T-cell (primary cell): ENCODE measurements around the gene MSN. TPM values are rescaled to one million over a fixed set of nuclear protein-coding genes. Genes with fewer than 3 reads are reported as not detected.

ENCODE experiments used
- ATAC-seq, 4 experiments: fragments of 200-7000 bp in 3 of 4; fragments of 150-1000 bp in 1 of 4; cut with Tn5 transposase; replicated peaks in 1 of 4; 1 replicate in 3 of 4; 2 replicates in 1 of 4; pipeline ENCODE4 v1.10.0; 2021; ENCODE audit warnings: moderate library complexity in 3 of 4, mild to moderate bottlenecking in 2 of 4, moderate number of reproducible peaks in 1 of 4
- CTCF ChIA-PET, 2 donors: fragments of 300-600 bp; sonication (Branson Sonifier 250); formaldehyde crosslinking; loops; one replicate each; lab custom pipeline; 2022; ENCODE audit warnings: antibody characterized with exemption in 2 of 2; lab: Charles Lee
- POLR2A ChIA-PET, 2 donors: fragments of 300-600 bp; sonication (Branson Sonifier 250); formaldehyde crosslinking; loops; one replicate each; lab custom pipeline; 2022; ENCODE audit warnings: antibody characterized with exemption in 2 of 2; lab: Charles Lee
- DNase-seq, 35 experiments: peaks; one replicate each; pipeline versions ENCODE4 v3.0.0 to v3.0.0-alpha.2; 2013 to 2023
- H3K27ac ChIP-seq: one replicate; pipeline ENCODE4 v1.5.1; 2013; ENCODE audit warnings: low read length
- H3K27me3 ChIP-seq, 2 experiments: replicated peaks in 1 of 2; 1 replicate in 1 of 2; 2 replicates in 1 of 2; pipeline versions ENCODE4 v1.6.1 to v1.7.0; 2013; ENCODE audit warnings: low read length in 1 of 2, mixed read lengths in 1 of 2; ENCODE audit not compliant: control insufficient read depth in 2 of 2, insufficient read depth in 2 of 2; ENCODE audit errors: extremely low read depth in 1 of 2
- H3K36me3 ChIP-seq, 2 donors: 1 replicate in 1 of 2; 2 replicates in 1 of 2; pipeline versions ENCODE4 v1.6.1 to v1.7.0; 2013; ENCODE audit warnings: low read length in 1 of 2; ENCODE audit not compliant: control insufficient read depth in 2 of 2, insufficient read depth in 1 of 2; ENCODE audit errors: extremely low read depth in 1 of 2
- H3K4me1 ChIP-seq, 2 experiments: 1 replicate in 1 of 2; 2 replicates in 1 of 2; pipeline versions ENCODE4 v1.6.1 to v1.7.0; 2013; ENCODE audit warnings: low read length in 2 of 2, mixed read lengths in 1 of 2; ENCODE audit not compliant: insufficient read depth in 2 of 2, control insufficient read depth in 1 of 2; ENCODE audit errors: extremely low read depth in 1 of 2
- H3K4me3 ChIP-seq, 2 donors: 1 replicate in 1 of 2; 2 replicates in 1 of 2; pipeline versions ENCODE4 v1.5.1 to v1.7.0; 2013; ENCODE audit warnings: mild to moderate bottlenecking in 2 of 2, low read length in 1 of 2, moderate library complexity in 1 of 2; ENCODE audit not compliant: control insufficient read depth in 1 of 2; ENCODE audit errors: extremely low read depth in 1 of 2
- H3K9me3 ChIP-seq: 2 replicates; pipeline ENCODE4 v1.7.0; 2013
- H3K27ac Mint-ChIP-seq, 2 donors: one replicate each; pipeline ENCODE4 v1.8.0; 2020 to 2021; ENCODE audit warnings: mild to moderate bottlenecking in 2 of 2, mixed read lengths in 2 of 2
- H3K27me3 Mint-ChIP-seq, 2 donors: one replicate each; pipeline ENCODE4 v1.8.0; 2021 to 2022; ENCODE audit warnings: mixed read lengths in 2 of 2
- H3K36me3 Mint-ChIP-seq: one replicate; pipeline ENCODE4 v1.8.0; 2021; ENCODE audit warnings: mixed read lengths
- H3K4me1 Mint-ChIP-seq, 3 donors: one replicate each; pipeline ENCODE4 v1.8.0; 2020 to 2022; ENCODE audit warnings: mixed read lengths in 3 of 3, mild to moderate bottlenecking in 1 of 3
- H3K4me3 Mint-ChIP-seq, 3 donors: one replicate each; pipeline ENCODE4 v1.8.0; 2020 to 2022; ENCODE audit warnings: mild to moderate bottlenecking in 3 of 3, mixed read lengths in 3 of 3, moderate library complexity in 3 of 3
- H3K9me3 Mint-ChIP-seq, 3 donors: one replicate each; pipeline ENCODE4 v1.8.0; 2020 to 2022; ENCODE audit warnings: mixed read lengths in 3 of 3
- WGBS: methylation state at CpG from one replicate; pipeline ENCODE4 v1.1.5; 2013; ENCODE audit warnings: missing lambda C conversion rate; ENCODE audit not compliant: insufficient coverage; 5-methylcytosine and 5-hydroxymethylcytosine counted together
- total RNA-seq, 35 experiments: library from RNA in 6 of 35; stranded (reverse) in 6 of 35; fragments of 120-200 nt in 1 of 35; gene quantifications; one replicate each; pipeline versions ENCODE4 v1.2.1 to v1.2.4 and lab custom pipeline; 2013 to 2026

Gene MSN
- total RNA-seq, 5 donors from 2014 or later (not counting 1 experiment from before 2014, with no cell fraction given): 324 to 383 (median 348) TPM

- ATAC-seq (no peak), DNase-seq (no peak)
- ChIA-PET CTCF (interaction anchor here (0.6 to 1.7 kb wide), 8 partner anchors 8 to 101 kb away, joined by 3 to 6 read pairs (median 4); no protein-coding TSS in a partner anchor), POLR2A (no interaction called here)
- H3K27me3 Mint-ChIP-seq: no peaks in the 10 kb centered on the region
- peak overlapping the region in 1 of 2 donors; percentile 21 for H3K4me3 ChIP-seq
- peaks cover 0 to 7% of the 10 kb centered on the region in 2 donors for H3K36me3 ChIP-seq
- no peaks in the 10 kb centered on the region for H3K27me3 ChIP-seq
- no peaks in the 10 kb centered on the region for H3K9me3 ChIP-seq
- peak overlapping the region; percentile 96 to 97 for H3K27ac Mint-ChIP-seq
- H3K4me3 Mint-ChIP-seq: peak overlapping the region; percentile 37 to 65 (median 62)
- H3K4me1 Mint-ChIP-seq: peaks cover 90 to 93% (median 92%) of the 10 kb centered on the region in 3 donors
- H3K27ac ChIP-seq: peak overlapping the region; percentile 77
- no peaks in the 10 kb centered on the region for H3K9me3 Mint-ChIP-seq
- peaks cover 44 to 91% of the 10 kb centered on the region in 2 experiments for H3K4me1 ChIP-seq
- no CpG with 5 or more reads among the region's 2 CpGs for WGBS
- peaks cover 14% of the 10 kb centered on the region for H3K36me3 Mint-ChIP-seq
Measured at GRCh38 chrX:65697211-65697641, 29.8 kb downstream of the MSN start.

GRCh38 chrX:65697915-65698796 lies 30.7 kb downstream of the MSN start:
- CTCF ChIA-PET: interaction anchor here (0.6 to 1.7 kb wide), 13 partner anchors 9 to 288 kb away, joined by 3 to 6 read pairs (median 4); no protein-coding TSS in a partner anchor
- Histone ChIP-seq H3K36me3 (peaks cover 0 to 9% of the 10 kb centered on the region in 2 donors), H3K4me1 (peaks cover 45 to 90% of the 10 kb centered on the region in 2 experiments), H3K27me3 (no peaks in the 10 kb centered on the region), H3K4me3 (peak overlapping the region; percentile 28 to 55), H3K9me3 (no peaks in the 10 kb centered on the region), H3K27ac (peak overlapping the region; percentile 77)
- Mint-ChIP-seq H3K4me1 (peaks cover 91 to 96% (median 93%) of the 10 kb centered on the region in 3 donors), H3K4me3 (peak overlapping the region; percentile 62 to 69 (median 65)), H3K36me3 (peaks cover 15% of the 10 kb centered on the region), H3K27me3 (no peaks in the 10 kb centered on the region), H3K27ac (peak overlapping the region; percentile 96 to 97), H3K9me3 (no peaks in the 10 kb centered on the region)
- DNase-seq (peak; percentile 50 to 82 (median 68)), ATAC-seq (peak; percentile 83 to 87 (median 86))
- POLR2A ChIA-PET: interaction anchor here (0.7 to 1.4 kb wide), 3 partner anchors 13 to 338 kb away, joined by 4 to 7 read pairs (median 4); no protein-coding TSS in a partner anchor
- WGBS: no CpG with 5 or more reads among the region's 6 CpGs

GRCh38 chrX:65702956-65703355 lies 35.5 kb downstream of the MSN start:
- DNase-seq: no peak
- Histone ChIP-seq H3K36me3 (peaks cover 0 to 11% of the 10 kb centered on the region in 2 donors), H3K4me1 (peaks cover 38 to 96% of the 10 kb centered on the region in 2 experiments), H3K27ac (peak overlapping the region; percentile 52), H3K4me3 (no peak overlapping the region), H3K9me3 (no peaks in the 10 kb centered on the region), H3K27me3 (no peaks in the 10 kb centered on the region)
- Mint-ChIP-seq H3K27ac (peak overlapping the region; percentile 87 to 90), H3K27me3 (no peaks in the 10 kb centered on the region), H3K9me3 (no peaks in the 10 kb centered on the region), H3K4me3 (peak overlapping the region in 1 of 3 donors; percentile 68), H3K4me1 (peaks cover 90 to 92% (median 91%) of the 10 kb centered on the region in 3 donors), H3K36me3 (peaks cover 24% of the 10 kb centered on the region)
- no peak for ATAC-seq
- ChIA-PET POLR2A (no interaction called here), CTCF (interaction anchor here in 1 of 2 donors (1.2 kb wide), 1 partner anchor 107 kb away, joined by 3 read pairs; no protein-coding TSS in a partner anchor)
- WGBS: no CpG with 5 or more reads among the region's 2 CpGs

- H3K9me3 ChIP-seq: no peaks in the 10 kb centered on the region
- no peak for ATAC-seq
Measured at GRCh38 chrX:65705439-65705838, 38.0 kb downstream of the MSN start.

GRCh38 chrX:65706041-65706828 lies 38.8 kb downstream of the MSN start:
- Mint-ChIP-seq H3K4me1 (peaks cover 71 to 73% (median 73%) of the 10 kb centered on the region in 3 donors), H3K27me3 (no peaks in the 10 kb centered on the region), H3K27ac (peak overlapping the region; percentile 77 to 92), H3K9me3 (no peaks in the 10 kb centered on the region), H3K4me3 (peak overlapping the region; percentile 6 to 49 (median 41)), H3K36me3 (peaks cover 28% of the 10 kb centered on the region)
- WGBS: 60% methylated on average over 1 of the region's 5 CpGs
- peaks cover 0 to 12% of the 10 kb centered on the region in 2 donors for H3K36me3 ChIP-seq
- DNase-seq: peak in 7 of 35 experiments; percentile 4 to 57 (median 20)
- peaks cover 23 to 74% of the 10 kb centered on the region in 2 experiments for H3K4me1 ChIP-seq
- no peaks in the 10 kb centered on the region for H3K27me3 ChIP-seq
- no peaks in the 10 kb centered on the region for H3K9me3 ChIP-seq
- peak; percentile 39 to 60 (median 50) for ATAC-seq
- peak overlapping the region; percentile 68 for H3K27ac ChIP-seq
- H3K4me3 ChIP-seq: no peak overlapping the region
- ChIA-PET CTCF (interaction anchor here in 1 of 2 donors (1.2 to 1.8 kb wide), 2 partner anchors 17 to 33 kb away, joined by 4 to 5 read pairs; no protein-coding TSS in a partner anchor), POLR2A (no interaction called here)

More at GRCh38 chrX:65705439-65705838, 38.0 kb downstream of the MSN start:
- Mint-ChIP-seq H3K36me3 (peaks cover 33% of the 10 kb centered on the region), H3K4me3 (peak overlapping the region; percentile 5 to 49 (median 41)), H3K9me3 (no peaks in the 10 kb centered on the region), H3K4me1 (peaks cover 79 to 81% (median 81%) of the 10 kb centered on the region in 3 donors), H3K27me3 (no peaks in the 10 kb centered on the region), H3K27ac (peak overlapping the region; percentile 77 to 92)
- ChIA-PET POLR2A (no interaction called here), CTCF (interaction anchor here in 1 of 2 donors (1.2 to 1.8 kb wide), 2 partner anchors 18 to 32 kb away, joined by 4 to 5 read pairs; no protein-coding TSS in a partner anchor)
- Histone ChIP-seq H3K36me3 (peaks cover 0 to 13% of the 10 kb centered on the region in 2 donors), H3K27me3 (no peaks in the 10 kb centered on the region), H3K27ac (peak overlapping the region; percentile 68), H3K4me1 (peaks cover 27 to 78% of the 10 kb centered on the region in 2 experiments), H3K4me3 (no peak overlapping the region)
- WGBS: no CpG with 5 or more reads among the region's 5 CpGs
- no peak for DNase-seq
